Activated CD8-positive, alpha-beta memory T cell treated with anti-CD3 and anti-CD28 coated beads, Interleukin-2, amount 50 U/mL, for 24 hours (primary cell): Measurements from ENCODE around the gene PRR19.
"Not testable (repeated sequence)": the region's sequence is repeated elsewhere in the genome, so short reads cannot be mapped to it uniquely, and the experiment has no call there.

Source experiments
- DNase-seq: peaks from one replicate; pipeline ENCODE4 v3.0.0-alpha.2; 2020; ENCODE audit errors: extremely low read depth

The PRR19 gene

GRCh38 chr19:42325896-42326771, 24.2 kb downstream of the PRR19 start:
- DNase-seq: no peak

DNA sequence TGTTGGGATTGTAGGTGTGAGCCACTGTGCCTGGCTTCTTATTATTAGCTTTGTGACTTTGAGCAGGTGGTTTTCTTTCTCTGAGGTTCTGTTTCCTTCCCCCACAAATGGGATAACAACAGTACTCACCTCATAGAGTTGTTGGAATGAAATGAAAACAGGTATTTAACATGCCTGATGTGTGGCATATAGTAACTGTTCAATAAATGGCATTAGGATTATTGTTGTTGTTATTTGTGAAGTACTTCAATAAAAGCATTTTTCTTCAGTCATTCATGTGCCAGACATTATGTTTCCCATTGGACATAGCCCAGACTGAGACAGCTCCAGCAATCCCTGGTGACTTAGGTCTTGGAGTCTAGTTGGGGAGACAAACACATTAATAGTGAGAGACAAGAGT, 25.0 kb downstream of the PRR19 start:
- DNase-seq: no peak

GRCh38 chr19:42327381-42327780, 25.4 kb downstream of the PRR19 start:
- DNase-seq: no peak

GRCh38 chr19:42328106-42328505, 26.2 kb downstream of the PRR19 start:
- DNase-seq: no peak

- no peak for DNase-seq
Observed at GRCh38 chr19:42328854-42329253, 26.9 kb downstream of the PRR19 start.

GRCh38 chr19:42330241-42330711, 28.3 kb downstream of the PRR19 start:
- DNase-seq: no peak

DNA sequence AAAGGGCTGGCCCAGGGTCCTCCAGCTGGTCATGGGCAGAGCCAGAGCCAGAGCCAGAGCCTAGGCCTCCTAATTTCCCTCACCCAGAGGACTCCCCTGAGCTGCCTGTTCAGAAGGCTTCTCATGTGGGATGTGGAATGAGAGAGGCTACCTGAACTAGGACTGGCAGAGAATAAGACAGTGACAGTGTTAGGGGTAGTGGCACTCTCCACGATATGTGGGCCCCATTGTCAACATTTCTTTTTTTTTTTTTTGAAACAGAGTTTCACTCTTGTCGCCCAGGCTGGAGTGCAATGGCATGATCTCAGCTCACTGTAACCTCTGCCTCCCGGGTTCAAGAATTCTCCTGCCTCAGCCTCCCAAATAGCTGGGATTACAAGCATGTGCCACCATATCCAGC, 29.4 kb downstream of the PRR19 start:
- DNase-seq: not testable (repeated sequence)

DNA sequence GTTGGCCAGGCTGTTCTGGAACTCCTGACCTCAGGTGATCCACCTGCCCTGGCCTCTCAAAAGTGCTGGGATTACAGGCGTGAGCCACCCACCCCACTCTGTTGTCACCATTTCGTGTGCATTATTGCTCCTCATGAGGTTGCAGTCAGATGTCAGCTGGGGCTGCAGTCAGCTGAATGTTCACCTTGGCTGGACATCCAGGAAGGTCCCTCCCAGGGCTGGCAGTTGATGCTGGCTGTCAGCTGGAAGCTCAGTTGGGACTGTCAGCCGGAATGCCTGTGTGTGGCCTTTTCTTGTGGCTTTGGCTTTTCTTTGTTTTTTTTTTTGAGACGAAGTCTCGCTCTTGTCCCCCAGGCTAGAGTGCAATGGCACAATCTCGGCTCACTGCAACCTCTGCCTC, 30.1 kb downstream of the PRR19 start:
- no peak for DNase-seq

DNA sequence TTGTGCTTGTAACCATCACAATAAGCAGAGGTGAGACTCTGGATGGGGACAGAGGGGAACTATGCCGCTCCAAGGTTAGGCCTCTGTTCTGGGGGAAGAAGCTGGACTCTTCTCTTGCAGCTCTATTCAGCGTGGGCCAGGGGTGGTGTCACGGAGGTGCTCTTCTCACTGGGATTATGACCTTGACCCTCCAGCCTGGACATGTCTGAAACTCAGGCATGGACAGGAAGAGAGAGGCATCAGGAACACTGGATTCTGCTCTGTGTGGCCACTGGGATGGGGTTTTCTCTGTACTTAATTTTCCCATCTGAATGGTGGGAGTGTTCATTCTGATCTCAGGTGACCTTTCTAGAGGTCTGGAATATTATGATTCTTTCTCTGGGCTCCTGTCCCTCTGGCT, 31.1 kb downstream of the PRR19 start:
- no peak for DNase-seq

- DNase-seq: no peak
Observed at GRCh38 chr19:42333975-42334696, 32.2 kb downstream of the PRR19 start.

DNA sequence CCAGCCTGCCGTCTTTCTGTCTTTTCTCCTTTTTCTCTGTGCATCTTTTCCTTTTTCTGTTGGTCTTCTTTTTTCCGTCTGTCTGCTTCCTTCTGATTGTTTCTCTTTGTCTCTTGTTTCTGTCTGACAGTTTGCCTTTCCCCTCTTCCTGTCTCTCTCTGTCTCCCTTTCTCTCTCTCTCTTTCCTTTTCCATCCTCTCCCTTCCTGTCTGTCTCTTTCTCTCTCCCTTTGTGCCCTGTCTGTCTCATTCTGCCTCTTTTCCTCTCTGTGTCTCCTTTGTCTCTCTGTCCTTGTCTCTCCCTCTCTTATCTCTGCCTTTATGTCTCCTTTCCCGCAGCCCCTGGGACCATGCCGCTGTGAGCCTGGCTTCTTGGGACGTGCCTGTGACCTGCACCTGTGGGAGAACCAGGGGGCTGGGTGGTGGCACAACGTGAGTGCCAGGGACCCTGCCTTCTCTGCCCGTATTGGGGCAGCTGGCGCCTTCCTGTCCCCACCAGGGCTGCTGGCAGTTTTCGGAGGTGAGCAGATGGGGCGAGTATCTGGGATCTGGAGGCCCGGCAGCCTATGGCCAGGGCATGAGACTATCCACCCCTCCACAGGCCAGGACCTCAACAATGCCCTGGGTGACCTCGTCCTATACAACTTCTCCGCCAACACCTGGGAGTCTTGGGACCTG, 32.9 kb downstream of the PRR19 start:
- DNase-seq: no peak

GRCh38 chr19:42335374-42335936, 33.5 kb downstream of the PRR19 start:
- DNase-seq: no peak

DNA sequence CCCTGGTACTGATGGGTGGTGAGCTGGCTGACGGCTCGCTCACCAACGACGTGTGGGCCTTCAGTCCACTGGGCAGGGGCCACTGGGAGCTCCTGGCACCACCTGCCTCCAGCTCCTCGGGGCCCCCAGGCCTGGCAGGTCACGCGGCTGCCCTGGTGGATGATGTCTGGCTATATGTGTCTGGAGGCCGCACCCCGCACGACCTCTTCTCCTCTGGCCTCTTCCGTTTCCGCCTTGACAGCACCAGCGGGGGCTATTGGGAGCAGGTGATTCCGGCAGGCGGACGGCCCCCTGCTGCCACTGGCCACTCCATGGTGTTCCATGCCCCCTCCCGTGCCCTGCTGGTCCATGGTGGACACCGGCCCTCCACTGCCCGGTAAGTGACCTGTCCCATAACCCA, 34.0 kb downstream of the PRR19 start:
- DNase-seq: no peak

DNA sequence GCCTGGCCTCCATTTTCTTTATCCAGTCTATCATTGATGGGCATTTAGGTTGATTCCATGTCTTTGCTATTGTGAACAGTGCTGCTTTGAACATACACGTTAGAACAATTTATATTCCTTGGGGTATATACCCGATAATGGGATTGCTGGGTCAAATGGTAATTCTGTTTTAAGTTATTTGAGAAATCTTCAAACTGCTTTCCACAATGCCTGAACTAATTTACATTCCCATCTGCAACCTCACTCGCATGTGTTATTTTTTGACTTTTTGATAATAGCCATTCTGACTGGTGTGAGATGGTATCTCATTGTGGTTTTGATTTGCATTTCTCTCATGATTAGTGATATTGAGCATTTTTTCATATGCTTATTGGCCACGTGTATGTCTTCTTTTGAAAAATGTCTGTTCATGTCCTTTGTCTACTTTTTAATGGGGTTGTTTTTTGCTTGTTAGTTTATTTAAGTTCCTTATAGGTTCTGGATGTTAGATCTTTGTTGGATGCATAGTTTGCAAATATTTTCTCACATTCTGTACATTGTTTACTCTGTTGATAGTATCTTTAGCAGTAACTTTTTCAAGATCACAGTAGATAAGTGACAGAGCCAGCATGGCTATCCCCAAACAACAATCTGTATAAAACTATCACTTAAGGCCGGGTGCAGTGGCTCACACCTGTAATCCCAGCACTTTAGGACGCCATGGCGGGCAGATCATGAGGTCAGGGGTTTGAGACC, 37.4 kb downstream of the PRR19 start:
- not testable (repeated sequence) for DNase-seq

- not testable (repeated sequence) for DNase-seq
Observed at GRCh38 chr19:42339922-42340321, 38.0 kb downstream of the PRR19 start.

DNA sequence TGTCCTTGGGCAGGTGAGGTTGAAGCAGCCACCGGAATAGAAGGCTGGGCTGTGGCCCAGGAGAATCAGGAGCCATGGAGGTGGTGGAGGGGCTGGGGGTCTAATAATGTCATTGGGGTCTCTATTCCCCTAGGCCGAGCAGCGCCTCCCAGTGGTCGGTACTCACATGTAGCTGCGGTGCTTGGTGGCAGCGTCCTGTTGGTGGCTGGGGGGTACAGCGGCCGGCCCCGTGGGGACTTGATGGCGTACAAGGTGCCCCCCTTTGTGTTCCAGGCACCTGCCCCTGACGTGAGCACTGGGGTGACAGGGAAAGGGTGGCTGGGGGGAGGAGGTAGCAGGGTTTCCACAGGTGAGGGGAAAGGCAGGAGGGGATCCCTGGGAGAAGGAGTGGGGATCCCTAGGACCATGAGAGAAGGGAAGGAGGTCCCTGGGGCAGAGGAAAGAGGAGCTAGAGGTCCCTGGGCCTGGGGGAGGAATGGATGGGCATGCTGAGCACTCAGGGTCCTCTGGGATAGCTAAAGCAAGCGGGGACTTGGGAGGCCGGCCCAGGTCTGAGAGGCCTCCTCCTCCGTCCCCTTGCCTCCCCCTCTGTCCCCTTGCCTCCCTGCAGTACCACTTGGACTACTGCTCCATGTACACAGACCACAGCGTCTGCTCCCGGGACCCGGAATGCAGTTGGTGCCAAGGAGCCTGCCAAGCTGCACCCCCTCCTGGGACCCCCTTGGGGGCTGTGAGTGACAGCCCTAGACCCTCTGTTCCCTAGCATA, 41.6 kb downstream of the PRR19 start:
- no peak for DNase-seq

DNA sequence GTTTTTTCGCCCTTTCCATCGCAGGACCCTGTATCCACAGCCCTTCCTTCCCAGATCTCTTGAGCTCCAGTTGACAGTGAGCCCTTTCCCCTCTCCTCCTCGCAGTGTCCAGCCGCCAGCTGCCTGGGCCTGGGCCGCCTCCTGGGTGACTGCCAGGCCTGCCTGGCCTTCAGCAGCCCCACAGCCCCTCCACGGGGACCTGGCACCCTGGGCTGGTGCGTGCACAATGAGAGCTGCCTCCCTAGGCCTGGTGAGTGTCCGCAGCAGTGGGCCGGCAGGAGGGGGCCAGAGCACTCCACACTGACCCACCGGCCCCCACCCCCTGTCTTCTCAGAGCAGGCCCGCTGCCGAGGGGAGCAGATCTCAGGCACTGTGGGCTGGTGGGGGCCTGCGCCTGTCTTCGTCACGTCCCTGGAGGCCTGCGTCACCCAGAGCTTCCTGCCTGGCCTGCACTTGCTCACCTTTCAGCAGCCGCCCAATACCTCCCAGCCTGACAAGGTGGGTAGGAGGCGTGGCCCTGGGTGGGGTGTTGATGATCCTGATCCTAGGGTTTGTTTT, 42.5 kb downstream of the PRR19 start:
- DNase-seq: no peak

GRCh38 chr19:42345191-42345812, 43.4 kb downstream of the PRR19 start:
- DNase-seq: no peak

DNA sequence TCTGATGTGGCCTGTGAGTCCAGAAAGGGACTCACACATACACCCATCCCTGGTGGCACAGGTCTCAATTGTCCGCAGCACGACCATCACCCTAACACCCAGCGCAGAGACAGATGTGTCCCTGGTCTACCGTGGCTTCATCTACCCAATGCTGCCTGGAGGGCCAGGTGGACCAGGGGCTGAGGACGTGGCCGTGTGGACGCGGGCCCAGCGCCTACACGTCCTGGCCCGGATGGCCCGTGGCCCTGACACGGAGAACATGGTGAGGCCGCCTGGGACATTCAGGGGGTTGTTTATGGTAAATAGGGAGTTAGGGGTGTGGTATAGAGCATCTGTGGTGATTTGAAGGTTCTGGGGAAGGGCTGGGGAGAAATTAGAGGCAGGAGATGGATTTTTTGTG, 46.3 kb downstream of the PRR19 start:
- no peak for DNase-seq
